Muscle layer of colon (tissue), 2 donors: ENCODE measurements around the gene SCLT1.

ENCODE experiments used
- H3K27ac ChIP-seq: one replicate; pipeline ENCODE4 v1.7.0; 2013; ENCODE audit warnings: low read depth, mild to moderate bottlenecking, low read length, moderate library complexity
- H3K27me3 ChIP-seq, 2 donors: one replicate each; pipeline ENCODE4 v1.7.0; 2013; ENCODE audit warnings: low read length in 2 of 2, mild to moderate bottlenecking in 2 of 2; ENCODE audit not compliant: insufficient read depth in 2 of 2, control insufficient read depth in 1 of 2
- H3K36me3 ChIP-seq: one replicate; pipeline ENCODE4 v1.7.0; 2013; ENCODE audit warnings: mild to moderate bottlenecking, low read length; ENCODE audit not compliant: insufficient read depth
- H3K4me1 ChIP-seq: one replicate; pipeline ENCODE4 v1.7.0; 2013; ENCODE audit warnings: mild to moderate bottlenecking, low read length; ENCODE audit not compliant: insufficient read depth
- H3K4me3 ChIP-seq, 2 donors: one replicate each; pipeline ENCODE4 v1.7.0; 2013; ENCODE audit warnings: low read length in 2 of 2, low read depth in 1 of 2, mild to moderate bottlenecking in 1 of 2, moderate library complexity in 1 of 2
- H3K9ac ChIP-seq: one replicate; pipeline ENCODE4 v1.7.0; 2013; ENCODE audit warnings: low read length
- H3K9me3 ChIP-seq: one replicate; pipeline ENCODE4 v1.7.0; 2013; ENCODE audit warnings: mild to moderate bottlenecking, low read length
- donor health status: abdominal sarcoma.
- donor health status: Adenocarcinoma of cecum.

Gene SCLT1

DNA sequence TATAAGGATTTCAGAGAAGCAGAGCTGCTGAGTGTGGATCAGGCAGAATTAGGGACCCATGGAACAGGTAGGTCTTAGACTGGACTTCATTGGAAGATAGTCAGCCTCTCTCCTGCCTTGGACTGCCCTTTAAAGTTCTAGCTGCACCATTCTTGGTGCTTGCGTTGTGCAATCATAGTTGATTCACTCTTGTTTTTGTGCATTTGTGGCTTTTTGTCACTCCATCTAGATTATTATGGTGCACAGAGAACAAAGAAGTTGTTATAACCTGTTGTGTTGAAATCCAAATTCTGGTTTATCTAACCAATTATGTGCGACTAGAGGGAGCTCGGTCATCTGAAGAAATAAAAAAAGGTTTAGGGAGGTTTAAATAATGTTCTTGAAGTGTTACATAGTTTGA, 224.6 kb downstream of the SCLT1 start:
- H3K4me3 ChIP-seq: no peak overlapping the region
- H3K9me3 ChIP-seq: no peaks in the 10 kb centered on the region
- H3K9ac ChIP-seq: no peak overlapping the region
- H3K4me1 ChIP-seq: no peaks in the 10 kb centered on the region
- H3K36me3 ChIP-seq: peaks cover 56% of the 10 kb centered on the region
- no peak overlapping the region for H3K27ac ChIP-seq
- H3K27me3 ChIP-seq: no peaks in the 10 kb centered on the region

DNA sequence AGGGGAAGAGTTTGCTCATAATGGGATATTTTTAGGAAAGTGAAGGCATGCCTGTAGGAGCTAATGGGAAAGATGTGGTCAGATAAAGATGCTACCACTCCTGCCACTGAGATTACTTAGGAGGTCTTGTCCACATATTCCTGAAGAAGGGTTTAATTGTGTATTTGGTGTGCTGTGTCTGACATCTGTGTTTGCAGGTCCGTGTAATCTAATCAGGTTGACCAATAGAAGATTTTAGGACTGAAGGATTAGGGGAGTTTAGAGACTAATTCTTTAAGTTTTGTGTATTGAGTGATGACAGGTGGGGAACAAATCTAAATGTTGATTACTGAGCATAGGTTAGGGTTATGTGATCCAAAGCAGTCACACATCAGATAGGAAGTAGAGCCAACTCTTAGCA, 226.6 kb downstream of the SCLT1 start:
- Histone ChIP-seq H3K4me3 (no peak overlapping the region), H3K27ac (no peak overlapping the region), H3K36me3 (peaks cover 59% of the 10 kb centered on the region), H3K27me3 (no peaks in the 10 kb centered on the region), H3K9ac (no peak overlapping the region), H3K4me1 (no peaks in the 10 kb centered on the region), H3K9me3 (no peaks in the 10 kb centered on the region)

DNA sequence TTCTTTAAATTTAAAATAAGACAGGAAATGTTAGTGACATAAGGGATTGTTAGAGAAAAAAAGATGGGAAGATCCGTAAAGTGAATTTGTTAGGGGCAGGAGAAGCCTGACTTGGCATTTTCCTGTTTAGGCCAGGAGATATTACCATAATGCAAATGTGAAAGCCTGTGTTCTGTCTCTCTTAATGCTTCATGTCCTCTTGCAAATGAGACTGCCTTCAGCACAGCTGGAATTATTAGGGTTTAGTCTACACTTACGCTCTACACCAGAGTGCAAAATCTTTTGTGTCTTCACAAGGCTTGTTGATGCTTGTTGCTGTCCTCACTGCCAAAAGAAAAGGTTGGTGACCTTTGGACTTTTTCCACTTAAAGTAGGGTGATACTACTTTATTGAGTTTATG, 227.1 kb downstream of the SCLT1 start:
- Histone ChIP-seq H3K36me3 (peaks cover 55% of the 10 kb centered on the region), H3K9ac (no peak overlapping the region)

DNA sequence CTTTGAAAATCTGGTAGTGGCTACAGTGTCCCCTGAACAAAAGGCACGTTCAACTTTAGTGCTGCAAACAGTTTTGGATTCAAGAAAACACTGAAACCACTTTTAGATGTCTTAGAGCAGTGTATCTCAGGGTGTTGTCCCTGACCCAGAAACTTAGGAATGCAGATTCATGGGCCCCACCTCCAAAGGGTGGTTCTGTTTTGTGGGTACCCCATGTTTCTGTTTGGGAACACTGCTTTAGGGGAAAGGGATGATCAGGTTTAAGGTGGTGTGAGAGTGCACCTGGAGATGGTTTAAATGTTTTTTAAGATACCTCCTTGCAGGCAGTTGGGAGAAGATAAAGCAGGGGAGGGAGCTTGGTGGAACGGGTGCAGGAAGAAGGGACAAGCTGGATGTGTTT, 228.2 kb downstream of the SCLT1 start:
- H3K36me3 ChIP-seq: peaks cover 61% of the 10 kb centered on the region
- no peaks in the 10 kb centered on the region for H3K27me3 ChIP-seq
- H3K9ac ChIP-seq: no peak overlapping the region

More for the DNA sequence above, 227.1 kb downstream of the SCLT1 start:
- Histone ChIP-seq H3K9me3 (no peaks in the 10 kb centered on the region), H3K27ac (no peak overlapping the region), H3K4me1 (no peaks in the 10 kb centered on the region), H3K4me3 (no peak overlapping the region), H3K27me3 (no peaks in the 10 kb centered on the region)

DNA sequence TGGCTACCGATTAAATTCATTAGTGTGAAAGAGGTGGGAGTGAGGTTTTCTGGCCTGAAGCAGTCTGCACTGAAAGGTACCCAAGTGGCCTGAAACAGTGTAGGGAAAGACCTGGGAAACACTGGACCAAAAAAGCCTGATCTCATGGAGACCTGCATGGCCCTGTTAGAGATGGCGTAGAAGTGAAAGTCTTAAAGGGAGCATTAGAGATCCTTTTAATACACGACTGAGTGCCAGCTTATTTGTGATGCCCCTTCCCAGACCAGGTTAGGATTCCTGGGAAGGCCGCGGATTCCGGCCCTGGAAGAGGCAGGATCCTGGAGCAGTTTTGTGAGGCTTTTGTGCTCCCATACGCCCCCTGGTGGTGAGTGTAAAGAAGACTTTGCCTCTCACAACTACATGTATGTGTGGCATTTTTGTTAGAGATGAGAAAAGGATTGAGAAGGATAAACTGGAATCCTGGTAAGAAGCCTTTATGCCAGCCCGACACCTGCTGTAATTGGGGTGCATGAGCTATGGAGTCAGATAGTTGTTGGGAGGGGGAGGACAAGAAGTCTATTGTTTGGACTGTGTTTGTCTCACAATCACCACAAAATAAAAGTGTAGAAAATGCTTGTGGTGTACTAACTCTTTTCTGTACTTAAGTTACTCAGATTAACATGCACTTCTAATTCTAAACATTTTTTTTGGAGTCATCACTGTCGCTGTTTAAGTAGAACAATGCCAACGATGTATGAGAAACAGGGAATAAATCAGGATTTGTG, 229.8 kb downstream of the SCLT1 start:
- no peak overlapping the region for H3K9ac ChIP-seq
- no peak overlapping the region for H3K27ac ChIP-seq
- H3K9me3 ChIP-seq: no peaks in the 10 kb centered on the region
- H3K36me3 ChIP-seq: peaks cover 46% of the 10 kb centered on the region
- no peaks in the 10 kb centered on the region for H3K27me3 ChIP-seq
- H3K4me1 ChIP-seq: peaks cover 23% of the 10 kb centered on the region
- no peak overlapping the region for H3K4me3 ChIP-seq

More for the DNA sequence above, 228.2 kb downstream of the SCLT1 start:
- Histone ChIP-seq H3K4me1 (peaks cover 11% of the 10 kb centered on the region), H3K4me3 (no peak overlapping the region), H3K9me3 (no peaks in the 10 kb centered on the region), H3K27ac (no peak overlapping the region)

DNA sequence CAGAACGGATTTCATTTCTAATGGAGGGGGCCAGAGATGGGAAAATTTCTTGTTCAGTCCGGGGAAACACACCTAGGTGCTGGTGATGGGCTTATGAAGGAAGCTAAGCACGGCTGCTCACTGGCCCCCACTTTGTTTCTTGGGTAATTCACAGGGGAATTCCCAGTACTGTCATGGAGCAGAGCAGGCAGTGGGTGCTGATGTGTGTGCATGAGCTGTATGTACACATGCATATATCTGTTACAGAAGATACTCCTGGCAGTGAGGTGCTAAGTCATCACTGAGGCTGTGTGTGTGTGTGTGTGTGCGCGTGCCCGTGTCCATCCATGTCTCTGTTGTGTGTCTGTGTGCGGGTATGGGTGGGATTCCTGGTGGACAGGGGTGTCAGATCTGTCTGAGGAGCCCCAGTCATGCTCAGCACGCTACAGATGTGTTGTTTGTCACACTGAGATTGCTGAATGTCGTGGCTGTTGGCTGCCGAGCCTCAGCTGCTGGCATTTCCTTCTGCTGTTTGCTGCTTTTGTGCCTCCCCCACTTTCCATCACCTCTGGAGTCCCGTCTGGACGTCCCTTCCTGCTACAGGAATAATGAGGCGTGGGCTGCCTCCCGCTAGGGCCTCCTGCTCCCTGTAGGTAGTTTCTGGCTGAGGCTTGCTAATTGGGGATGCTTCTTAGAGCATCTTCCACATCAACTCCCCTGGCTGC, 230.6 kb downstream of the SCLT1 start:
- Histone ChIP-seq H3K9ac (no peak overlapping the region), H3K4me1 (peaks cover 23% of the 10 kb centered on the region), H3K27me3 (no peaks in the 10 kb centered on the region), H3K27ac (no peak overlapping the region), H3K36me3 (peaks cover 46% of the 10 kb centered on the region), H3K4me3 (no peak overlapping the region), H3K9me3 (no peaks in the 10 kb centered on the region)

DNA sequence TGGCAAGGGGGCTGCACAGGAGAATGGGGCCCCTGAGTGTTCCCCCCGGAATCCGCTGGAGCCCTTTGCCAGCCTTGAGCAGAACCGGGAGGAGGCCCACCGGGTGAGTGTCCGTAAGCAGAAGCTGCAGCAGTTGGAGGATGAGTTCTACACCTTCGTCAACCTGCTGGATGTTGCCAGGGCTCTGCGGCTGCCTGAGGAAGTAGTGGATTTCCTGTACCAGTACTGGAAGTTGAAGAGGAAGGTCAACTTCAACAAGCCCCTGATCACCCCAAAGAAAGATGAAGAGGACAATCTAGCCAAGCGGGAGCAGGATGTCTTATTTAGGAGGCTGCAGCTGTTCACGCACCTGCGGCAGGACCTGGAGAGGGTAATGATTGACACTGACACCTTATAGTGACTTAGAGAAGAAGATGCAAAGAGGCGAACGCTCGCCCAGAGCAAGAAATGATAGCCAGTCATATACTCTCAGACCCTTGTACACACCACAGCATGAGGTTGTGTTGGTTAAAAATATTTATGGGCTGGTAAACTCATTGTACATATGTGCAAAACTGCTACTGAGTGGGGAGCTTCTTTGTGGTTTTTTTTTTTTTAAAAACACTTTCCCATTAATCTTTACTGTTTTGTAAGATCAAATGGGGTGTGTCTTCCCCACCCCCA, 231.4 kb downstream of the SCLT1 start:
- Histone ChIP-seq H3K9ac (no peak overlapping the region), H3K27ac (no peak overlapping the region), H3K27me3 (no peaks in the 10 kb centered on the region), H3K9me3 (no peaks in the 10 kb centered on the region), H3K36me3 (peaks cover 46% of the 10 kb centered on the region), H3K4me1 (peaks cover 23% of the 10 kb centered on the region), H3K4me3 (no peak overlapping the region)

DNA sequence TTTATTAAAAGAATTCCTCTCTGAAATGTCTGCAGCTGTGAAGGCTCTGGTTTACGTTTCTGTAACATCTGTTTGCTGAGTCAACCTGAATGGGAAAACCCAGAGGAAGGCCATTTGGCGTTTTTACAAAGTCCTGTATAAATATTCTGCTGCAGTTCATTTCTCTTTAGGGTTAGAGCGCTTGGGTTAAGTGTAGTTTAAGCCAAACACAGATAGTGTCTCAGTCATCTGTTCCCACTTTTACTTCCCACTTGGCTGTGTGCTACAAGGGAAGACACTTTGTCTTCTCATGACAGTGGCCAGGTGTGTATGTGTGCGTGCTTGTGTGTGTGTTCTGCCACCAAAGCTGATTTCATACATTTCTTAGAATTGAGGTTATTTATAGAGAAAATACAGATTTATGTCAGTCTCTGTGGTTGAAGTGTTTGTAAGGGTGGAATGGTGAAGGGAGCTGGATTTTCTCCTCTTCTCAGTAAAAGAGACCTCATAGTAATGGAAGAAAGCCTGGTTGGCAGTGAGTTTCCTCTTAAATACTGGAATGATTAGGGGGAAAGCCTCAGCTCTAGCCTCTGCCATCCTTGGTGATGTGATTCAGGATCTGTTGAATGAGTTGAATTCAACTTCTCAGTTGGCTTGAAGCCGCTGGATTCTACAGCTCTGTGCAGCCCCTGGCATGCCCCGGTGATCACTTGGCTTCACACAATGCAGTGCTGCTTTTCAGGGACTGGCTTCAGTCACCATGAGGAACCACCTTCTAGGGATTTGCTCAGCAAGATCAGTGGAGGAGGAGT, 233.3 kb downstream of the SCLT1 start:
- Histone ChIP-seq H3K27ac (no peak overlapping the region), H3K4me3 (no peak overlapping the region), H3K9me3 (no peaks in the 10 kb centered on the region), H3K36me3 (peaks cover 56% of the 10 kb centered on the region), H3K27me3 (no peaks in the 10 kb centered on the region), H3K4me1 (peaks cover 23% of the 10 kb centered on the region), H3K9ac (no peak overlapping the region)

DNA sequence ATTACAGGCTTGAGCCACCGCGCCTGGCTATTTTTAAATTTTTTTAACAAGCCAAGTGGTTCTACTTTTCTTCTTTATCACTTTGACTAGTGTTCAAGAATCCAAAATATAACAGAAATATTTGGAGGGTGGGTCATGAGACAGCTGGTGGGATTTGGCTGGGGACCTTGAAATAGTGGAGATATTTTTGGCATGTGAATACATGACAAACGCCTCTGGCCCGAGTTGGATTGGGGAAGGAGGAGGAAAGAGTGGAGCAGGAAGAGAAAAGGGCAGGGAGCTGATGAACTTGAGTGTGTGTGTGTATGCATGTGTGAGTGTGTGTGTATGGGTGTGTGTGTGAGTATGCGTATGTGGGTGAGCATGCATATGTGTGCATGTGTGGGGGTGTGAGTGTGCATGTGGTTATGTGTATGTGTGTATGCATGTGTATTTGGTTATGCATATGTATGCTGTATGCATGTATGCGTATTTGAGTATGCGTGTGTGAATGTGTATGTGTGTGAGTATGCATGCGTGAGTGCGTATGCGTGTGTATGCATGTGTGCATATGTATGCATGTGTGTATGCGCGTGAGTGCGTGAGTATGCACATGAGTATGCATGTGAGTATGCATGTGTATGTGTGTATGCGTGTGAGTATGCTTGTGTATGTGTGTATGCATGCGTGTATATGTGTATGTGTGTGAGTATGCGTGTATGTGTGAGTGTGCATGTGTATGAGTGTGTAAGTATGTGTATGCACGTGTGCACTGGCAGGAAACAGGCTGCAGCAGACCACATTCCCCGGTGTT, 234.3 kb downstream of the SCLT1 start:
- peaks cover 55% of the 10 kb centered on the region for H3K36me3 ChIP-seq
- H3K27ac ChIP-seq: no peak overlapping the region
- H3K9me3 ChIP-seq: no peaks in the 10 kb centered on the region
- H3K4me1 ChIP-seq: peaks cover 23% of the 10 kb centered on the region
- H3K9ac ChIP-seq: no peak overlapping the region
- H3K4me3 ChIP-seq: no peak overlapping the region
- no peaks in the 10 kb centered on the region for H3K27me3 ChIP-seq

DNA sequence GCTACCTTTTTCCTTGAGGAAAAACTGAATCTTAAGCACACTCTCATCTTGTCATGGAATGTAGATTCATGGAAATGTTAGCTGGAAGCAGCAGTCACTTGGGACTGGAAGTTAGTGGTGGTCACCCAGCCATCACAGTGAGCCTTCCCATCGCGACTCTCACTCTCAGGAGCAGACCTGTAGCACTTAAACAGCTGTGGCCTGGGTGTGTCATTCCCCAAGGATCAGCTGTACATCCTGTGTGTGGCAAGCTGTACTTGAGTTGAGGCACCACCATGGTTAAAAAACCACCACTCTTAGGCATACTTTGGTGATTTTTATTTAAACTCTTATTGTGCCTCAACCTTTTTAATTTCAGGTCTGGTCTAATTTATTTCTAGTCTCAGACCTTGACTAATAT, 237.1 kb downstream of the SCLT1 start:
- Histone ChIP-seq H3K27ac (no peak overlapping the region), H3K9ac (no peak overlapping the region), H3K9me3 (no peaks in the 10 kb centered on the region), H3K4me1 (peaks cover 23% of the 10 kb centered on the region), H3K36me3 (peaks cover 58% of the 10 kb centered on the region), H3K4me3 (no peak overlapping the region), H3K27me3 (no peaks in the 10 kb centered on the region)
